DMS114 treated with DMSO at 0.1 percent for 48 hours (cell line): ENCODE data around the gene LGALS3.
"Not testable (repeated sequence)": the region's sequence is repeated elsewhere in the genome, so short reads cannot be mapped to it uniquely, and the experiment has no call there.

Experiments
- DNase-seq: peaks from one replicate; lab custom pipeline; 2025; ENCODE audit not compliant: unreplicated experiment; lab: John Stamatoyannopoulos, UW

Gene LGALS3

GRCh38 chr14:55129086-55129427 is at the start of gene LGALS3:
LGALS3 (plus strand) TSS chr14:55129252; CDS start chr14:55137374, 8,122 bp downstream.
- DNase-seq, result no peak

GRCh38 chr14:55079961-55080360 is 49.1 kb upstream of the LGALS3 start:
- not testable (repeated sequence) for DNase-seq

- DNase-seq, result no peak
These were observed 44.5 kb upstream of the LGALS3 start for GRCh38 chr14:55084401-55085059.

GRCh38 chr14:55085060-55085660 is 43.9 kb upstream of the LGALS3 start:
- no peak for DNase-seq

GRCh38 chr14:55086938-55087337 is 42.1 kb upstream of the LGALS3 start:
- no peak for DNase-seq

- DNase-seq, result no peak
These were observed 40.7 kb upstream of the LGALS3 start for GRCh38 chr14:55088356-55088755.

- DNase-seq, result no peak
These were observed 36.7 kb upstream of the LGALS3 start for GRCh38 chr14:55092341-55092740.

- DNase-seq, result no peak
These were observed 34.5 kb upstream of the LGALS3 start for GRCh38 chr14:55094292-55095157.

GRCh38 chr14:55097881-55098560 is 31.0 kb upstream of the LGALS3 start:
- no peak for DNase-seq

- no peak for DNase-seq
These were observed 30.5 kb upstream of the LGALS3 start for GRCh38 chr14:55098561-55098898.

- no peak for DNase-seq
These were observed 29.3 kb upstream of the LGALS3 start for GRCh38 chr14:55099756-55100155.

GRCh38 chr14:55101698-55102097 is 27.4 kb upstream of the LGALS3 start:
- no peak for DNase-seq

- no peak for DNase-seq
These were observed 26.9 kb upstream of the LGALS3 start for GRCh38 chr14:55102141-55102621.

- DNase-seq, result no peak
These were observed 25.9 kb upstream of the LGALS3 start for GRCh38 chr14:55103005-55103640.

- no peak for DNase-seq
These were observed 24.8 kb upstream of the LGALS3 start for GRCh38 chr14:55103971-55104954.

GRCh38 chr14:55105991-55106390 is 23.1 kb upstream of the LGALS3 start:
- DNase-seq, result no peak

GRCh38 chr14:55107766-55108554 is 21.1 kb upstream of the LGALS3 start:
- DNase-seq, result no peak

- DNase-seq, result no peak
These were observed 19.2 kb upstream of the LGALS3 start for GRCh38 chr14:55109836-55110235.

GRCh38 chr14:55111122-55111708 is 17.8 kb upstream of the LGALS3 start:
- DNase-seq, result no peak
